Caco-2 (cell line): Measurements from ENCODE around the gene CDH11. TPM values are rescaled to one million over a fixed set of nuclear protein-coding genes. Genes with fewer than 3 reads are reported as not detected.

Experiments used
- BruUV-seq: library from RNA; stranded (reverse); fragments of 400-500 nt; replicated peaks from 2 replicates; lab custom pipeline; 2021; lab: Mats Ljungman, UMichigan
- CTCF ChIA-PET: fragments of 300-600 bp; sonication (Branson Sonifier 250); formaldehyde crosslinking; loops from one replicate; lab custom pipeline; 2022; ENCODE audit warnings: antibody characterized with exemption; lab: Charles Lee
- POLR2A ChIA-PET: fragments of 300-600 bp; sonication (Branson Sonifier 250); formaldehyde crosslinking; loops from one replicate; lab custom pipeline; 2022; ENCODE audit warnings: antibody characterized with exemption; lab: Charles Lee
- DNase-seq, 2 experiments: peaks; one replicate each; pipeline versions ENCODE4 v3.0.0 to v3.0.0-alpha.2; 2020 to 2022
- H3K27me3 ChIP-seq: replicated peaks from 2 replicates; pipeline ENCODE4 v1.6.0; 2011; ENCODE audit warnings: low read length; ENCODE audit not compliant: control insufficient read depth, insufficient read depth
- H3K36me3 ChIP-seq: 2 replicates; pipeline ENCODE4 v1.5.1; 2011; ENCODE audit warnings: low read length; ENCODE audit not compliant: control insufficient read depth, insufficient read depth
- H3K4me1 ChIP-seq: fragments of 250-450 bp; sonication (Bioruptor Pico); 2 replicates; pipeline ENCODE4 v1.5.1; 2020; ENCODE audit warnings: mild to moderate bottlenecking
- H3K4me3 ChIP-seq: 2 replicates; pipeline ENCODE4 v1.5.1; 2011; ENCODE audit warnings: low read depth, mild to moderate bottlenecking, control low read depth, low read length
- H3K9me3 ChIP-seq: fragments of 250-450 bp; sonication (Bioruptor Pico); 2 replicates; pipeline ENCODE4 v1.5.1; 2020; ENCODE audit warnings: mild to moderate bottlenecking, moderate library complexity
- H3K27ac Mint-ChIP-seq: one replicate; pipeline ENCODE4 v1.8.0; 2022; ENCODE audit warnings: mixed read lengths; ENCODE audit not compliant: unreplicated experiment
- H3K27me3 Mint-ChIP-seq: one replicate; pipeline ENCODE4 v1.8.0; 2022; ENCODE audit warnings: mixed read lengths; ENCODE audit not compliant: insufficient read depth, unreplicated experiment
- H3K36me3 Mint-ChIP-seq: one replicate; pipeline ENCODE4 v1.8.0; 2022; ENCODE audit warnings: mild to moderate bottlenecking, mixed read lengths; ENCODE audit not compliant: insufficient read depth, unreplicated experiment
- H3K4me1 Mint-ChIP-seq: one replicate; pipeline ENCODE4 v1.8.0; 2022; ENCODE audit warnings: low read depth, mixed read lengths; ENCODE audit not compliant: unreplicated experiment
- H3K4me3 Mint-ChIP-seq: one replicate; pipeline ENCODE4 v1.8.0; 2022; ENCODE audit warnings: mild to moderate bottlenecking, moderate library complexity, mixed read lengths; ENCODE audit not compliant: unreplicated experiment
- H3K9me3 Mint-ChIP-seq: one replicate; pipeline ENCODE4 v1.8.0; 2022; ENCODE audit warnings: mixed read lengths; ENCODE audit not compliant: unreplicated experiment
- CTCF ChIP-seq, 2 experiments: fragments of 200-600 bp in 1 of 2; IDR thresholded peaks; 1 replicate in 1 of 2; 2 replicates in 1 of 2; pipeline versions ENCODE4 v1.5.1 to v1.8.0; 2011 to 2022; ENCODE audit warnings: antibody characterized with exemption in 1 of 2, control low read depth in 1 of 2, inconsistent platforms in 1 of 2, low read depth in 1 of 2, low read length in 1 of 2, mild to moderate bottlenecking in 1 of 2, moderate library complexity in 1 of 2; ENCODE audit not compliant: insufficient read depth in 1 of 2, severe bottlenecking in 1 of 2, unreplicated experiment in 1 of 2
- intact Hi-C: fragments of 100-400 bp; cut with micrococcal nuclease; formaldehyde crosslinking; loops from one replicate; pipeline ENCODE4 v1.10.0; 2022; ENCODE audit not compliant: unreplicated experiment
- total RNA-seq: library from RNA; stranded (reverse); gene quantifications from 2 replicates; pipeline ENCODE4 v1.2.3, GENCODE V29; 2022

Gene CDH11
- total RNA-seq, 1 experiment from 2014 or later: not detected

GRCh38 chr16:64981568-64982281 is 140.1 kb downstream of the CDH11 start:
- Mint-ChIP-seq H3K4me1 (no peaks in the 10 kb centered on the region), H3K9me3 (no peaks in the 10 kb centered on the region), H3K27ac (no peak overlapping the region), H3K4me3 (no peak overlapping the region), H3K27me3 (peaks cover 13% of the 10 kb centered on the region), H3K36me3 (no peaks in the 10 kb centered on the region)
- ChIA-PET POLR2A (no interaction called here), CTCF (no interaction called here)
- no peaks in the 10 kb centered on the region for H3K27me3 ChIP-seq
- intact Hi-C loops: no loop called here
- TF ChIP-seq CTCF (IDR thresholded peaks at IDR 0.05; ENCODE audit: insufficient read depth in 1 of 2, low read depth in 1 of 2, low read length in 1 of 2, severe bottlenecking in 1 of 2, unreplicated experiment in 1 of 2): no peak
- no peak overlapping the region for H3K4me3 ChIP-seq
- no peak for DNase-seq
- BruUV-seq: no TSS peak
- no peaks in the 10 kb centered on the region for H3K4me1 ChIP-seq
- H3K36me3 ChIP-seq: no peaks in the 10 kb centered on the region
- H3K9me3 ChIP-seq: no peaks in the 10 kb centered on the region

- H3K27me3 ChIP-seq: no peaks in the 10 kb centered on the region
- Mint-ChIP-seq H3K4me3 (no peak overlapping the region), H3K9me3 (no peaks in the 10 kb centered on the region), H3K27me3 (peaks cover 15% of the 10 kb centered on the region), H3K27ac (no peak overlapping the region), H3K4me1 (no peaks in the 10 kb centered on the region), H3K36me3 (no peaks in the 10 kb centered on the region)
- ChIA-PET CTCF (no interaction called here), POLR2A (no interaction called here)
- no peak for TF ChIP-seq CTCF (IDR thresholded peaks at IDR 0.05; ENCODE audit: insufficient read depth in 1 of 2, low read depth in 1 of 2, low read length in 1 of 2, severe bottlenecking in 1 of 2, unreplicated experiment in 1 of 2)
- H3K4me3 ChIP-seq: no peak overlapping the region
- DNase-seq: no peak
- H3K9me3 ChIP-seq: no peaks in the 10 kb centered on the region
- BruUV-seq: no TSS peak
- H3K4me1 ChIP-seq: no peaks in the 10 kb centered on the region
- no peaks in the 10 kb centered on the region for H3K36me3 ChIP-seq
- intact Hi-C loops: no loop called here
Measured at GRCh38 chr16:64977206-64977920, 144.5 kb downstream of the CDH11 start.

- CTCF ChIA-PET: no interaction called here
- TF ChIP-seq CTCF (IDR thresholded peaks at IDR 0.05; ENCODE audit: insufficient read depth in 1 of 2, low read depth in 1 of 2, low read length in 1 of 2, severe bottlenecking in 1 of 2, unreplicated experiment in 1 of 2): no peak
- Mint-ChIP-seq H3K4me3 (no peak overlapping the region), H3K9me3 (no peaks in the 10 kb centered on the region), H3K4me1 (no peaks in the 10 kb centered on the region), H3K36me3 (no peaks in the 10 kb centered on the region), H3K27ac (no peak overlapping the region), H3K27me3 (peaks cover 12% of the 10 kb centered on the region)
- DNase-seq: no peak
- no peaks in the 10 kb centered on the region for H3K36me3 ChIP-seq
- intact Hi-C loops: no loop called here
- no peaks in the 10 kb centered on the region for H3K27me3 ChIP-seq
- H3K4me1 ChIP-seq: no peaks in the 10 kb centered on the region
- no peaks in the 10 kb centered on the region for H3K9me3 ChIP-seq
- H3K4me3 ChIP-seq: no peak overlapping the region
- POLR2A ChIA-PET: no interaction called here
- BruUV-seq: no TSS peak
Measured at GRCh38 chr16:64975821-64976220, 146.0 kb downstream of the CDH11 start.
